ENCODE data around the gene COL13A1. TPM values are rescaled to one million over a fixed set of nuclear protein-coding genes. Genes with fewer than 3 reads are reported as not detected.

Gene COL13A1
- total RNA-seq, 4 donors from 2014 or later: 1.2 to 6.8 (median 3.9) TPM

DNA sequence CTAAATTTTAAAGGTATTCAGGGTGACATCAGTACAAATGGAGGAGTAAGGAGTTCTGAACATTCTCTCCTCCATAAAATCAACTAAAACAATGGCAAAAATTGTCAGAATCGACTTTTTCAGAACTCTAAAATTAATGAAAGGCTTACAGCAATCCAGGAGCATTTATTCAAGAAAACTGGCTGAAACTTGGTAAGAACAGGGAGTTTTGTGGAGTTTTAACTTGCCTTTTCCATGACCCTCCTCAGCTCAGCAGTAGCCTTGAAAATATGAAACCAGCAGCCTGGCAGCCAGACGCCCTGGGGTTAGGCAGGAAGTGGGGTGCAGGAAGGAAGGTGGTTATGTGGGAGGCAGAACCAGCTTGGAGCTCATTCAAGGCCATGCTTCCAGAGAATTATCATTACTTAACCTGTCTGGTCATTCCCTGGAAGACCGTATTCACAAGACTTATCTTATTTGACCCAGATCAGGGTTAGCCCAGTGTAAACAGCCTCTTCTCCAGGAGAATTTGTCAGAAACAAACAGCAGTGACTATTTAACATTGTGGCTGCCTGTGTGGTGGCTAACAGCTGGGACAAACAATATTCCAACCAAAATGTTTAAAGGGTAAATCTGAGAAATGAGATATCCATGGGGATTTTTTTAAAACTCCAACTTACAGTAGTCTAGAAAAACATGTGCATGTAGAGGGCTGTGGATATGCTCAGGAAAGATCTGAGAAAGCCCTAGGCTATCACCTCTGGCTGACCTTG, 175.3 kb downstream of the COL13A1 start:
- no peaks in the 10 kb centered on the region for H3K4me1 ChIP-seq
- H3K27me3 ChIP-seq: peaks cover 19% of the 10 kb centered on the region
- H3K4me3 ChIP-seq: no peak overlapping the region
- WGBS, 2 donors (ENCODE audit: low coverage in 1 of 2): 80 to 81% methylated on average over 2 to 3 of the region's 3 CpGs
- no peak for TF ChIP-seq CTCF (IDR thresholded peaks at IDR 0.05)
- no peak for TF ChIP-seq POLR2AphosphoS5 (IDR thresholded peaks at IDR 0.05)
- no peak for TF ChIP-seq EP300 (IDR thresholded peaks at IDR 0.05)
- no peak for TF ChIP-seq POLR2A (IDR thresholded peaks at IDR 0.05)
- H3K27ac ChIP-seq: no peak overlapping the region
- no peaks in the 10 kb centered on the region for H3K36me3 ChIP-seq
- H3K9me3 ChIP-seq: peaks cover 0 to 44% (median 0%) of the 10 kb centered on the region in 3 donors
- no peak for ATAC-seq

DNA sequence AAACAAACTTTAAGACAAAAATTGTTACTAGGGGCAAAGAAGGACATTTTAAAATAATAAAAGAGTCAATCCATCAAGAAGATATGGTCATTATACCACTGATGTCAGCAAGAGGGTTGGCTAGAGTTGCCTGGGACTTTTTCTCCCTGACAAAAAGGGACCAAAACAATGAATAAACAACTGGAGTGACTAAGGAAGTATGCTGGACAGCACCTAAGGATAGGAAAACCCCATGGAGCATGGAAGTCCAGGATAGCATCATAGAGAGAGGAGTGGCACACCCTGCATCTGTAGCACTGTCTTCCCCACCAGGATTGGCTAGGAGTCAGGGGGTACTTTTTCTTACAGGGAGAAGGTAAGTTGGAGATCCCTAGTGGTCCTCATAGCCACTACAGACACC, 177.5 kb downstream of the COL13A1 start:
- Histone ChIP-seq H3K4me1 (no peaks in the 10 kb centered on the region), H3K36me3 (no peaks in the 10 kb centered on the region), H3K27ac (no peak overlapping the region), H3K27me3 (peaks cover 23% of the 10 kb centered on the region), H3K4me3 (no peak overlapping the region), H3K9me3 (peaks cover 0 to 44% (median 0%) of the 10 kb centered on the region in 3 donors)
- no peak for ATAC-seq
- TF ChIP-seq CTCF (IDR thresholded peaks at IDR 0.05) (no peak), EP300 (IDR thresholded peaks at IDR 0.05) (no peak), POLR2AphosphoS5 (IDR thresholded peaks at IDR 0.05) (no peak), POLR2A (IDR thresholded peaks at IDR 0.05) (no peak)

- Histone ChIP-seq H3K4me3 (no peak overlapping the region), H3K36me3 (no peaks in the 10 kb centered on the region), H3K27ac (no peak overlapping the region), H3K27me3 (peaks cover 35% of the 10 kb centered on the region), H3K4me1 (no peaks in the 10 kb centered on the region), H3K9me3 (peaks cover 0 to 44% (median 0%) of the 10 kb centered on the region in 3 donors)
- no peak for ATAC-seq
- WGBS, 2 donors (ENCODE audit: low coverage in 1 of 2): 83 to 92% methylated on average over 2 of the region's 2 CpGs
- TF ChIP-seq CTCF (IDR thresholded peaks at IDR 0.05) (no peak), POLR2A (IDR thresholded peaks at IDR 0.05) (no peak), POLR2AphosphoS5 (IDR thresholded peaks at IDR 0.05) (no peak), EP300 (IDR thresholded peaks at IDR 0.05) (no peak)
These were observed 179.0 kb downstream of the COL13A1 start for GRCh38 chr10:69980672-69981071.

GRCh38 chr10:69988094-69988493, 186.4 kb downstream of the COL13A1 start:
- Histone ChIP-seq H3K27ac (no peak overlapping the region), H3K27me3 (peaks cover 11% of the 10 kb centered on the region), H3K4me1 (no peaks in the 10 kb centered on the region), H3K9me3 (no peaks in the 10 kb centered on the region), H3K36me3 (no peaks in the 10 kb centered on the region), H3K4me3 (no peak overlapping the region)
- no peak for ATAC-seq
- WGBS, 2 donors (ENCODE audit: low coverage in 1 of 2): 28 to 48% methylated on average over 2 of the region's 2 CpGs
- no peak for TF ChIP-seq CTCF (IDR thresholded peaks at IDR 0.05)

- TF ChIP-seq CTCF (IDR thresholded peaks at IDR 0.05) (no peak), EP300 (IDR thresholded peaks at IDR 0.05) (no peak), POLR2AphosphoS5 (IDR thresholded peaks at IDR 0.05) (no peak), POLR2A (IDR thresholded peaks at IDR 0.05) (no peak)
- Histone ChIP-seq H3K27me3 (no peaks in the 10 kb centered on the region), H3K4me1 (no peaks in the 10 kb centered on the region), H3K27ac (no peak overlapping the region), H3K4me3 (no peak overlapping the region), H3K36me3 (no peaks in the 10 kb centered on the region), H3K9me3 (no peaks in the 10 kb centered on the region)
- no peak for ATAC-seq
- WGBS, 2 donors (ENCODE audit: low coverage in 1 of 2): 81 to 82% methylated on average over 2 of the region's 2 CpGs
These were observed 189.4 kb downstream of the COL13A1 start for GRCh38 chr10:69991151-69991550.
